ENCODE data around the gene MYH9. TPM values are rescaled to one million over a fixed set of nuclear protein-coding genes. Genes with fewer than 3 reads are reported as not detected.

The MYH9 gene
- polyA plus RNA-seq, 12 donors: 77.1 to 364 (median 100) TPM

GRCh38 chr22:36369004-36369921 is 18.5 kb downstream of the MYH9 start:
- no peak for DNase-seq

- DNase-seq: no peak
Observed at GRCh38 chr22:36368359-36368983, 19.3 kb downstream of the MYH9 start.

- no peak for DNase-seq
Observed at GRCh38 chr22:36367479-36367878, 20.3 kb downstream of the MYH9 start.

- DNase-seq: no peak
Observed at GRCh38 chr22:36367066-36367465, 20.7 kb downstream of the MYH9 start.

GRCh38 chr22:36366291-36366708 is 21.5 kb downstream of the MYH9 start:
- DNase-seq: no peak

- DNase-seq: no peak
Observed at GRCh38 chr22:36365020-36365411, 22.8 kb downstream of the MYH9 start.

GRCh38 chr22:36364255-36365019 is 23.3 kb downstream of the MYH9 start:
- DNase-seq: no peak

GRCh38 chr22:36363349-36363981 is 24.3 kb downstream of the MYH9 start:
- no peak for DNase-seq

GRCh38 chr22:36362932-36363331 is 24.8 kb downstream of the MYH9 start:
- no peak for DNase-seq

- no peak for DNase-seq
Observed at GRCh38 chr22:36362075-36362474, 25.7 kb downstream of the MYH9 start.

GRCh38 chr22:36360871-36361383 is 26.8 kb downstream of the MYH9 start:
- DNase-seq: no peak

GRCh38 chr22:36360011-36360410 is 27.8 kb downstream of the MYH9 start:
- no peak for DNase-seq

GRCh38 chr22:36359470-36359996 is 28.2 kb downstream of the MYH9 start:
- DNase-seq: no peak

GRCh38 chr22:36358533-36359469 is 29.0 kb downstream of the MYH9 start:
- DNase-seq: no peak

- no peak for DNase-seq
Observed at GRCh38 chr22:36356708-36357624, 30.8 kb downstream of the MYH9 start.

- DNase-seq: no peak
Observed at GRCh38 chr22:36355894-36356293, 31.9 kb downstream of the MYH9 start.

- DNase-seq: no peak
Observed at GRCh38 chr22:36355362-36355761, 32.4 kb downstream of the MYH9 start.

- DNase-seq: no peak
Observed at GRCh38 chr22:36352803-36353507, 34.8 kb downstream of the MYH9 start.

All from muscle of arm (tissue), 12 donors.